Activated CD4-positive, alpha-beta T cell treated with anti-CD3 and anti-CD28 coated beads, Interleukin-2, amount 10 ng/mL, durations not matched to agents 7 days and 5 days (primary cell): Measurements from ENCODE around the gene ST8SIA1. TPM values are rescaled to one million over a fixed set of nuclear protein-coding genes. Genes with fewer than 3 reads are reported as not detected.

ENCODE experiments used
- CTCF ChIA-PET: fragments of 350-600 bp; sonication (Branson Sonifier 250); formaldehyde crosslinking; loops from one replicate; lab custom pipeline; 2021; ENCODE audit warnings: antibody characterized with exemption; lab: Charles Lee
- POLR2A ChIA-PET: fragments of 350-600 bp; sonication (Branson Sonifier 250); formaldehyde crosslinking; loops from one replicate; lab custom pipeline; 2021; ENCODE audit warnings: antibody characterized with exemption; lab: Charles Lee
- DNase-seq: peaks from one replicate; pipeline ENCODE4 v3.0.0-alpha.2; 2020
- H3K27ac Mint-ChIP-seq: one replicate; pipeline ENCODE4 v1.8.0; 2021; ENCODE audit warnings: mild to moderate bottlenecking, moderate library complexity, mixed read lengths
- H3K27me3 Mint-ChIP-seq: one replicate; pipeline ENCODE4 v1.8.0; 2021; ENCODE audit warnings: mixed read lengths
- H3K36me3 Mint-ChIP-seq: one replicate; pipeline ENCODE4 v1.8.0; 2021; ENCODE audit warnings: low read depth, mixed read lengths
- H3K4me1 Mint-ChIP-seq: one replicate; pipeline ENCODE4 v1.8.0; 2021; ENCODE audit warnings: mixed read lengths
- H3K4me3 Mint-ChIP-seq: one replicate; pipeline ENCODE4 v1.8.0; 2021; ENCODE audit warnings: mild to moderate bottlenecking, moderate library complexity, mixed read lengths
- H3K9me3 Mint-ChIP-seq: one replicate; pipeline ENCODE4 v1.8.0; 2021; ENCODE audit warnings: mixed read lengths
- total RNA-seq, 2 experiments: library from RNA; stranded (reverse); gene quantifications; one replicate each; pipeline ENCODE4 v1.2.3, GENCODE V29; 2021

ST8SIA1 gene
- total RNA-seq, 2 experiments from 2014 or later: 0.52 to 0.62 TPM

GRCh38 chr12:22353615-22354325 lies 19.3 kb upstream of the ST8SIA1 start:
- POLR2A ChIA-PET: no interaction called here

GRCh38 chr12:22350886-22351285 lies 16.4 kb upstream of the ST8SIA1 start:
- ChIA-PET POLR2A (no interaction called here), CTCF (no interaction called here)
- peaks cover 7% of the 10 kb centered on the region for H3K27me3 Mint-ChIP-seq
- DNase-seq: no peak
- H3K9me3 Mint-ChIP-seq: no peaks in the 10 kb centered on the region
- no peak overlapping the region for H3K27ac Mint-ChIP-seq
- no peak overlapping the region for H3K4me3 Mint-ChIP-seq
- H3K36me3 Mint-ChIP-seq: no peaks in the 10 kb centered on the region
- no peaks in the 10 kb centered on the region for H3K4me1 Mint-ChIP-seq

More at GRCh38 chr12:22353615-22354325, 19.3 kb upstream of the ST8SIA1 start:
- no peak overlapping the region for H3K27ac Mint-ChIP-seq
- no peak for DNase-seq
- H3K4me1 Mint-ChIP-seq: no peaks in the 10 kb centered on the region
- H3K4me3 Mint-ChIP-seq: no peak overlapping the region
- CTCF ChIA-PET: no interaction called here
- H3K27me3 Mint-ChIP-seq: peaks cover 7% of the 10 kb centered on the region
- H3K36me3 Mint-ChIP-seq: no peaks in the 10 kb centered on the region
- no peaks in the 10 kb centered on the region for H3K9me3 Mint-ChIP-seq

- Mint-ChIP-seq H3K27me3 (peaks cover 7% of the 10 kb centered on the region), H3K9me3 (no peaks in the 10 kb centered on the region), H3K4me3 (no peak overlapping the region), H3K27ac (no peak overlapping the region), H3K36me3 (no peaks in the 10 kb centered on the region), H3K4me1 (no peaks in the 10 kb centered on the region)
- ChIA-PET POLR2A (no interaction called here), CTCF (no interaction called here)
- no peak for DNase-seq
Observed at GRCh38 chr12:22348208-22348607, 13.7 kb upstream of the ST8SIA1 start.

GRCh38 chr12:22340143-22340542 lies 5.6 kb upstream of the ST8SIA1 start:
- ChIA-PET POLR2A (no interaction called here), CTCF (no interaction called here)
- H3K4me3 Mint-ChIP-seq: no peak overlapping the region
- no peaks in the 10 kb centered on the region for H3K36me3 Mint-ChIP-seq
- no peak overlapping the region for H3K27ac Mint-ChIP-seq
- DNase-seq: no peak
- peaks cover 22% of the 10 kb centered on the region for H3K27me3 Mint-ChIP-seq
- peaks cover 9% of the 10 kb centered on the region for H3K4me1 Mint-ChIP-seq
- H3K9me3 Mint-ChIP-seq: peaks cover 7% of the 10 kb centered on the region

GRCh38 chr12:22339691-22340090 lies 5.2 kb upstream of the ST8SIA1 start:
- peaks cover 7% of the 10 kb centered on the region for H3K9me3 Mint-ChIP-seq
- ChIA-PET CTCF (no interaction called here), POLR2A (no interaction called here)
- H3K4me3 Mint-ChIP-seq: no peak overlapping the region
- no peaks in the 10 kb centered on the region for H3K36me3 Mint-ChIP-seq
- no peak for DNase-seq
- peaks cover 27% of the 10 kb centered on the region for H3K27me3 Mint-ChIP-seq
- no peak overlapping the region for H3K27ac Mint-ChIP-seq
- H3K4me1 Mint-ChIP-seq: peaks cover 12% of the 10 kb centered on the region

- ChIA-PET POLR2A (no interaction called here), CTCF (interaction anchor here (0.9 to 1.5 kb wide), 6 partner anchors 14 to 289 kb away, joined by 3 to 6 read pairs (median 3); no protein-coding TSS in a partner anchor)
- H3K4me3 Mint-ChIP-seq: peak overlapping the region; percentile 86
- peaks cover 60% of the 10 kb centered on the region for H3K27me3 Mint-ChIP-seq
- no peak for DNase-seq
- no peaks in the 10 kb centered on the region for H3K9me3 Mint-ChIP-seq
- H3K36me3 Mint-ChIP-seq: no peaks in the 10 kb centered on the region
- peaks cover 20% of the 10 kb centered on the region for H3K4me1 Mint-ChIP-seq
- H3K27ac Mint-ChIP-seq: no peak overlapping the region
Observed at GRCh38 chr12:22335794-22336166, 1.3 kb upstream of the ST8SIA1 start.

GRCh38 chr12:22333713-22334409 lies 646 bp downstream of the ST8SIA1 start:
- POLR2A ChIA-PET: no interaction called here
- no peaks in the 10 kb centered on the region for H3K36me3 Mint-ChIP-seq

GRCh38 chr12:22333186-22333712 lies 1.3 kb downstream of the ST8SIA1 start:
- Mint-ChIP-seq H3K4me3 (peak overlapping the region; percentile 53), H3K27me3 (peaks cover 60% of the 10 kb centered on the region), H3K27ac (no peak overlapping the region), H3K9me3 (no peaks in the 10 kb centered on the region), H3K36me3 (no peaks in the 10 kb centered on the region), H3K4me1 (peaks cover 20% of the 10 kb centered on the region)
- no peak for DNase-seq
- ChIA-PET CTCF (no interaction called here), POLR2A (no interaction called here)

More at GRCh38 chr12:22333713-22334409, 646 bp downstream of the ST8SIA1 start:
- no peak for DNase-seq
- CTCF ChIA-PET: interaction anchor here (0.5 kb wide), 1 partner anchor 134 kb away, joined by 3 read pairs; no protein-coding TSS in a partner anchor
- H3K9me3 Mint-ChIP-seq: no peaks in the 10 kb centered on the region
- H3K27me3 Mint-ChIP-seq: peaks cover 60% of the 10 kb centered on the region
- H3K4me3 Mint-ChIP-seq: peak overlapping the region; percentile 86
- H3K27ac Mint-ChIP-seq: peak overlapping the region; percentile 43
- H3K4me1 Mint-ChIP-seq: peaks cover 20% of the 10 kb centered on the region

- POLR2A ChIA-PET: no interaction called here
- peaks cover 57% of the 10 kb centered on the region for H3K27me3 Mint-ChIP-seq
Observed at GRCh38 chr12:22332202-22332601, 2.3 kb downstream of the ST8SIA1 start.

GRCh38 chr12:22329621-22330020 lies 4.9 kb downstream of the ST8SIA1 start:
- peaks cover 32% of the 10 kb centered on the region for H3K27me3 Mint-ChIP-seq
- CTCF ChIA-PET: no interaction called here
- no peak overlapping the region for H3K4me3 Mint-ChIP-seq
- H3K9me3 Mint-ChIP-seq: no peaks in the 10 kb centered on the region
- POLR2A ChIA-PET: no interaction called here
- no peaks in the 10 kb centered on the region for H3K36me3 Mint-ChIP-seq
- peaks cover 8% of the 10 kb centered on the region for H3K4me1 Mint-ChIP-seq
- DNase-seq: no peak
- no peak overlapping the region for H3K27ac Mint-ChIP-seq

More at GRCh38 chr12:22332202-22332601, 2.3 kb downstream of the ST8SIA1 start:
- Mint-ChIP-seq H3K4me1 (peaks cover 20% of the 10 kb centered on the region), H3K4me3 (no peak overlapping the region), H3K9me3 (no peaks in the 10 kb centered on the region), H3K27ac (no peak overlapping the region), H3K36me3 (no peaks in the 10 kb centered on the region)
- no peak for DNase-seq
- CTCF ChIA-PET: no interaction called here

GRCh38 chr12:22325218-22325617 lies 9.3 kb downstream of the ST8SIA1 start:
- H3K9me3 Mint-ChIP-seq: no peaks in the 10 kb centered on the region
- no peaks in the 10 kb centered on the region for H3K27me3 Mint-ChIP-seq
- DNase-seq: no peak
- H3K36me3 Mint-ChIP-seq: no peaks in the 10 kb centered on the region
- H3K4me1 Mint-ChIP-seq: peaks cover 5% of the 10 kb centered on the region
- H3K27ac Mint-ChIP-seq: no peak overlapping the region
- CTCF ChIA-PET: no interaction called here
- H3K4me3 Mint-ChIP-seq: no peak overlapping the region
- POLR2A ChIA-PET: no interaction called here

- no peaks in the 10 kb centered on the region for H3K9me3 Mint-ChIP-seq
- H3K27me3 Mint-ChIP-seq: no peaks in the 10 kb centered on the region
- peaks cover 5% of the 10 kb centered on the region for H3K4me1 Mint-ChIP-seq
- no peak overlapping the region for H3K4me3 Mint-ChIP-seq
- no peak for DNase-seq
- H3K36me3 Mint-ChIP-seq: no peaks in the 10 kb centered on the region
- no peak overlapping the region for H3K27ac Mint-ChIP-seq
- CTCF ChIA-PET: interaction anchor here (1.0 kb wide), 1 partner anchor 13 kb away, joined by 3 read pairs; no protein-coding TSS in a partner anchor
- POLR2A ChIA-PET: no interaction called here
Observed at GRCh38 chr12:22322091-22322490, 12.4 kb downstream of the ST8SIA1 start.

GRCh38 chr12:22321638-22322037 lies 12.9 kb downstream of the ST8SIA1 start:
- H3K4me1 Mint-ChIP-seq: peaks cover 5% of the 10 kb centered on the region
- H3K27me3 Mint-ChIP-seq: no peaks in the 10 kb centered on the region

More at GRCh38 chr12:22321638-22322037, 12.9 kb downstream of the ST8SIA1 start:
- ChIA-PET CTCF (interaction anchor here (1.0 kb wide), 1 partner anchor 14 kb away, joined by 3 read pairs; no protein-coding TSS in a partner anchor), POLR2A (no interaction called here)
- H3K27ac Mint-ChIP-seq: no peak overlapping the region
- no peak overlapping the region for H3K4me3 Mint-ChIP-seq
- no peaks in the 10 kb centered on the region for H3K36me3 Mint-ChIP-seq
- DNase-seq: no peak
- no peaks in the 10 kb centered on the region for H3K9me3 Mint-ChIP-seq
